ENCODE results near the gene ADAMTS9.

ADAMTS9 gene

GRCh38 chr3:64595253-64595694 is 92.5 kb downstream of the ADAMTS9 start:
- Histone ChIP-seq H3K4me1 (ENCODE audit: low read length) (no peaks in the 10 kb centered on the region), H3K4me2 (ENCODE audit: low read length) (no peak overlapping the region), H3K9ac (ENCODE audit: low read length) (no peak overlapping the region), H3K36me3 (replicated peaks; ENCODE audit: low read depth, low read length) (no peaks in the 10 kb centered on the region), H3K27me3 (ENCODE audit: low read depth, low read length) (peaks cover 4% of the 10 kb centered on the region; the same call in 1 of the 2 replicates), H4K20me1 (ENCODE audit: insufficient read depth, low read length) (no peaks in the 10 kb centered on the region), H3K9me3 (ENCODE audit: insufficient read depth, low read length) (no peaks in the 10 kb centered on the region), H3K79me2 (ENCODE audit: low read length) (no peaks in the 10 kb centered on the region), H2AFZ (ENCODE audit: low read depth, low read length) (no peak overlapping the region), H3K27ac (ENCODE audit: low read length) (no peak overlapping the region), H3K4me3 (ENCODE audit: low read length) (no peak overlapping the region)
- no peak for TF ChIP-seq EZH2phosphoT487 (IDR thresholded peaks at IDR 0.05; ENCODE audit: low read depth)
- no peak for TF ChIP-seq CTCF (IDR thresholded peaks at IDR 0.05; ENCODE audit: low read depth, low read length)

GRCh38 chr3:64594134-64594533 is 93.7 kb downstream of the ADAMTS9 start:
- Histone ChIP-seq H2AFZ (ENCODE audit: low read depth, low read length) (no peak overlapping the region), H3K79me2 (ENCODE audit: low read length) (no peaks in the 10 kb centered on the region), H4K20me1 (ENCODE audit: insufficient read depth, low read length) (no peaks in the 10 kb centered on the region), H3K36me3 (replicated peaks; ENCODE audit: low read depth, low read length) (no peaks in the 10 kb centered on the region), H3K4me1 (ENCODE audit: low read length) (no peaks in the 10 kb centered on the region), H3K9ac (ENCODE audit: low read length) (no peak overlapping the region), H3K27ac (ENCODE audit: low read length) (no peak overlapping the region), H3K9me3 (ENCODE audit: insufficient read depth, low read length) (no peaks in the 10 kb centered on the region), H3K27me3 (ENCODE audit: low read depth, low read length) (peaks cover 10% of the 10 kb centered on the region; the same call in 1 of the 2 replicates), H3K4me2 (ENCODE audit: low read length) (no peak overlapping the region), H3K4me3 (ENCODE audit: low read length) (no peak overlapping the region)
- TF ChIP-seq CTCF (IDR thresholded peaks at IDR 0.05; ENCODE audit: low read depth, low read length) = no peak
- TF ChIP-seq EZH2phosphoT487 (IDR thresholded peaks at IDR 0.05; ENCODE audit: low read depth) = no peak

- no peak for TF ChIP-seq CTCF (IDR thresholded peaks at IDR 0.05; ENCODE audit: low read depth, low read length)
- TF ChIP-seq EZH2phosphoT487 (IDR thresholded peaks at IDR 0.05; ENCODE audit: low read depth) = no peak
- Histone ChIP-seq H3K4me3 (ENCODE audit: low read length) (no peak overlapping the region), H2AFZ (ENCODE audit: low read depth, low read length) (no peak overlapping the region), H3K9ac (ENCODE audit: low read length) (no peak overlapping the region), H3K9me3 (ENCODE audit: insufficient read depth, low read length) (no peaks in the 10 kb centered on the region), H3K36me3 (replicated peaks; ENCODE audit: low read depth, low read length) (no peaks in the 10 kb centered on the region), H3K4me1 (ENCODE audit: low read length) (no peaks in the 10 kb centered on the region), H4K20me1 (ENCODE audit: insufficient read depth, low read length) (no peaks in the 10 kb centered on the region), H3K4me2 (ENCODE audit: low read length) (no peak overlapping the region), H3K27ac (ENCODE audit: low read length) (no peak overlapping the region), H3K79me2 (ENCODE audit: low read length) (no peaks in the 10 kb centered on the region), H3K27me3 (ENCODE audit: low read depth, low read length) (peaks cover 11% of the 10 kb centered on the region; the same call in 1 of the 2 replicates)
Measured at GRCh38 chr3:64593350-64593749, 94.5 kb downstream of the ADAMTS9 start.

- Histone ChIP-seq H3K27ac (ENCODE audit: low read length) (no peak overlapping the region), H3K79me2 (ENCODE audit: low read length) (no peaks in the 10 kb centered on the region), H3K27me3 (ENCODE audit: low read depth, low read length) (peaks cover 16% of the 10 kb centered on the region; the same call in 1 of the 2 replicates), H4K20me1 (ENCODE audit: insufficient read depth, low read length) (no peaks in the 10 kb centered on the region), H3K4me3 (ENCODE audit: low read length) (no peak overlapping the region), H2AFZ (ENCODE audit: low read depth, low read length) (no peak overlapping the region), H3K4me1 (ENCODE audit: low read length) (no peaks in the 10 kb centered on the region), H3K9ac (ENCODE audit: low read length) (no peak overlapping the region), H3K36me3 (replicated peaks; ENCODE audit: low read depth, low read length) (no peaks in the 10 kb centered on the region), H3K4me2 (ENCODE audit: low read length) (no peak overlapping the region), H3K9me3 (ENCODE audit: insufficient read depth, low read length) (no peaks in the 10 kb centered on the region)
- no peak for TF ChIP-seq CTCF (IDR thresholded peaks at IDR 0.05; ENCODE audit: low read depth, low read length)
- TF ChIP-seq EZH2phosphoT487 (IDR thresholded peaks at IDR 0.05; ENCODE audit: low read depth) = no peak
Measured at GRCh38 chr3:64591615-64592014, 96.2 kb downstream of the ADAMTS9 start.

Measured in OCI-LY3 (cell line).